HG03025 (cell line): ENCODE results near the gene TMEM165.
"Not testable (repeated sequence)": the region's sequence is repeated elsewhere in the genome, so short reads cannot be mapped to it uniquely, and the experiment has no call there.

Source experiments
- ATAC-seq: cut with Tn5 transposase; IDR thresholded peaks from one replicate; pipeline ENCODE4 v1.9.1; 2021; ENCODE audit warnings: mild to moderate bottlenecking, moderate library complexity; ENCODE audit not compliant: unreplicated experiment, low FRiP score

The TMEM165 gene

GRCh38 chr4:55395529-55396307 is at the start of gene TMEM165:
Gene TMEM165, plus strand, starts transcription at chr4:55395957. Its CDS starts 233 bp downstream, at chr4:55396190.
- ATAC-seq, result peak; percentile 91

GRCh38 chr4:55345980-55346850 is 49.5 kb upstream of the TMEM165 start, which contains the start of gene SRD5A3:
Gene SRD5A3, plus strand, starts transcription at chr4:55346242. Its CDS starts 95 bp downstream, at chr4:55346337.
- ATAC-seq, result peak; percentile 95

- ATAC-seq, result no peak
Observed at GRCh38 chr4:55346851-55347255, 48.9 kb upstream of the TMEM165 start.

GRCh38 chr4:55347610-55348228 is 48.0 kb upstream of the TMEM165 start:
- no peak for ATAC-seq

GRCh38 chr4:55348466-55348865 is 47.3 kb upstream of the TMEM165 start:
- no peak for ATAC-seq

- not testable (repeated sequence) for ATAC-seq
Observed at GRCh38 chr4:55350870-55351269, 44.9 kb upstream of the TMEM165 start.

GRCh38 chr4:55351824-55352223 is 43.9 kb upstream of the TMEM165 start:
- no peak for ATAC-seq

GRCh38 chr4:55352726-55353125 is 43.0 kb upstream of the TMEM165 start:
- no peak for ATAC-seq

GRCh38 chr4:55353228-55353747 is 42.5 kb upstream of the TMEM165 start:
- not testable (repeated sequence) for ATAC-seq

- no peak for ATAC-seq
Observed at GRCh38 chr4:55354648-55355047, 41.1 kb upstream of the TMEM165 start.

GRCh38 chr4:55355555-55355954 is 40.2 kb upstream of the TMEM165 start:
- no peak for ATAC-seq

GRCh38 chr4:55356991-55357461 is 38.7 kb upstream of the TMEM165 start:
- no peak for ATAC-seq

- no peak for ATAC-seq
Observed at GRCh38 chr4:55358246-55358645, 37.5 kb upstream of the TMEM165 start.

GRCh38 chr4:55358668-55359067 is 37.1 kb upstream of the TMEM165 start:
- no peak for ATAC-seq

- ATAC-seq, result no peak
Observed at GRCh38 chr4:55359397-55359916, 36.3 kb upstream of the TMEM165 start.

- ATAC-seq, result not testable (repeated sequence)
Observed at GRCh38 chr4:55362938-55363337, 32.8 kb upstream of the TMEM165 start.

- ATAC-seq, result no peak
Observed at GRCh38 chr4:55363691-55364351, 31.9 kb upstream of the TMEM165 start.

GRCh38 chr4:55364691-55365344 is 30.9 kb upstream of the TMEM165 start:
- ATAC-seq, result no peak

GRCh38 chr4:55365345-55365728 is 30.4 kb upstream of the TMEM165 start:
- no peak for ATAC-seq
